Left ventricle myocardium inferior (tissue), 1 donor: ENCODE data around the gene PGBD5. TPM values are rescaled to one million over a fixed set of nuclear protein-coding genes. Genes with fewer than 3 reads are reported as not detected.

Experiments
- DNase-seq: peaks from one replicate; pipeline ENCODE4 v3.0.0-alpha.2; 2020
- H3K27ac ChIP-seq: fragments of 200-600 bp; replicated peaks from 2 replicates; pipeline ENCODE4 v1.8.0; 2021
- H3K27me3 ChIP-seq: fragments of 200-600 bp; 2 replicates; pipeline ENCODE4 v1.8.0; 2021; ENCODE audit warnings: low read depth
- H3K36me3 ChIP-seq: fragments of 200-600 bp; 2 replicates; pipeline ENCODE4 v1.8.0; 2021
- H3K4me1 ChIP-seq: fragments of 200-600 bp; 2 replicates; pipeline ENCODE4 v1.8.0; 2021
- H3K4me3 ChIP-seq: fragments of 200-600 bp; 2 replicates; pipeline ENCODE4 v1.8.0; 2021; ENCODE audit warnings: mild to moderate bottlenecking, moderate library complexity
- H3K9me3 ChIP-seq: fragments of 200-600 bp; replicated peaks from 2 replicates; pipeline ENCODE4 v1.8.0; 2021
- intact Hi-C: fragments of 100-400 bp; cut with micrococcal nuclease; formaldehyde crosslinking; loops from one replicate; pipeline ENCODE4 v1.11.0; 2022
- total RNA-seq: library from RNA; stranded (reverse); fragmentation: NEBNext Ultra II Directional; extraction: Animal tissue kit (Norgen Biotek cat#: 25700); gene quantifications from one replicate; pipeline ENCODE4 v1.2.1, GENCODE V29; 2021
- TF ChIP-seq, protein P1 (sequence below): fragments of 200-600 bp; IDR thresholded peaks from 2 replicates; pipeline ENCODE4 v1.8.0; 2021; ENCODE audit warnings: antibody characterized with exemption, mild to moderate bottlenecking, borderline replicate concordance
- donor health status: DM: no; HTN: yes; CAD: no; lungs with severe emphysema.

PGBD5 gene
- total RNA-seq, 1 donor from 2014 or later = 10.6 TPM

DNA sequence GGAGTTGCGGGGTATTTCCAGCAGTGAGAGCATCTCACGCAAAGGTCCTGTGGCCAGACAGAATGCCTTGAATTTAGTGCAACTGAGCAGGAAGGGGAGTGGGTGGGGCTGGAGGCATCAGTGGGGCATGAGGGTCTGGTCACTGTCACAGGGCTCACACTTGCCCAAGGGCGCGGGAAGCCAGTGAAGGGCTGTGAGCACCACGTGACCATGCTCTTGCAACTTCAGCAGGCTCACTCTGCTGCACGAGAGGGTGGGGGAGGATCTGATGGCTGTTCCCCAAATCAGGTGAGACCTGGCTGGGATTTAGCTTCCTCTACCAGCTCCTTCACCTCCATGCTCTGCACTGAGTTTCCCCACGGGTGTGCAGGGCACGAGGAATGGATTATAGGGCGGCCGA, 64.2 kb downstream of the PGBD5 start:
- no peaks in the 10 kb centered on the region for H3K9me3 ChIP-seq
- H3K4me1 ChIP-seq = no peaks in the 10 kb centered on the region
- no peak overlapping the region for H3K4me3 ChIP-seq
- H3K36me3 ChIP-seq = no peaks in the 10 kb centered on the region
- no peaks in the 10 kb centered on the region for H3K27me3 ChIP-seq
- no peak for DNase-seq
- H3K27ac ChIP-seq = no peak overlapping the region
- intact Hi-C loops = no loop called here
- TF ChIP-seq, protein P1, sequence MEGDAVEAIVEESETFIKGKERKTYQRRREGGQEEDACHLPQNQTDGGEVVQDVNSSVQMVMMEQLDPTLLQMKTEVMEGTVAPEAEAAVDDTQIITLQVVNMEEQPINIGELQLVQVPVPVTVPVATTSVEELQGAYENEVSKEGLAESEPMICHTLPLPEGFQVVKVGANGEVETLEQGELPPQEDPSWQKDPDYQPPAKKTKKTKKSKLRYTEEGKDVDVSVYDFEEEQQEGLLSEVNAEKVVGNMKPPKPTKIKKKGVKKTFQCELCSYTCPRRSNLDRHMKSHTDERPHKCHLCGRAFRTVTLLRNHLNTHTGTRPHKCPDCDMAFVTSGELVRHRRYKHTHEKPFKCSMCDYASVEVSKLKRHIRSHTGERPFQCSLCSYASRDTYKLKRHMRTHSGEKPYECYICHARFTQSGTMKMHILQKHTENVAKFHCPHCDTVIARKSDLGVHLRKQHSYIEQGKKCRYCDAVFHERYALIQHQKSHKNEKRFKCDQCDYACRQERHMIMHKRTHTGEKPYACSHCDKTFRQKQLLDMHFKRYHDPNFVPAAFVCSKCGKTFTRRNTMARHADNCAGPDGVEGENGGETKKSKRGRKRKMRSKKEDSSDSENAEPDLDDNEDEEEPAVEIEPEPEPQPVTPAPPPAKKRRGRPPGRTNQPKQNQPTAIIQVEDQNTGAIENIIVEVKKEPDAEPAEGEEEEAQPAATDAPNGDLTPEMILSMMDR = no peak

DNA sequence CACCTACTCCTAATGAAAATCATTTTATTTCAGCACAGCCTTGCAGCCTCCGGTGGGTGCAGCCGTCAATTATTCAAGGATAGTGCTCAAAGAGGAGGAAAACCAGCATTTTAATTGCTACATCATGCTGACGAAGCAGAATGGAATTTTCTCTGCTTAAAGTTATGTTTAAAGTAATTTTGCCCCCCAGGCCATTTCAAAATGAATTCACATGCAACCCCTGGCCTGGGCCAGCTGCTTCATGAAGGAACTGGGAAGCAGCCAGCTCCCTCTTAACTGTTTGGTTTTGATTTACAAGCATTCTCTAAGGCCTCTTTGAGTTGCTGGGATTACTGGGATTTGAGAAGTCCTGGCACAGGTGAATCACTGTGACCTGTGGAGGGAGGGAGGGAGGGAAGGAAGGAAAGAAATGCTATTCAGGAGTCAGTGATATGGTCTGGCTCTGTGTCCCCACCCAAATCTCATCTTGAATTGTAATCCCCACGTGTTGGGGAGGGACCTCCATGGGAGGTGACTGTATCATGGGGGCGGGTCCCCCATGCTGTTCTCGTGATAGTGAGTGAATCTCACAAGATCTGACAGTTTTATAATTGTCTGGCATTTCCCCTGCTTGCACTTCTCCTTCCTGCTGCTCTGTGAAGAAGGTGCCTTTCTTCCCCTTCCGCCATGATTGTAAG, 66.0 kb downstream of the PGBD5 start:
- TF ChIP-seq, protein P1 = no peak
- DNase-seq = no peak
- Histone ChIP-seq H3K27me3 (no peaks in the 10 kb centered on the region), H3K36me3 (no peaks in the 10 kb centered on the region), H3K4me3 (no peak overlapping the region), H3K27ac (no peak overlapping the region), H3K9me3 (no peaks in the 10 kb centered on the region), H3K4me1 (no peaks in the 10 kb centered on the region)
- intact Hi-C loops = no loop called here

DNA sequence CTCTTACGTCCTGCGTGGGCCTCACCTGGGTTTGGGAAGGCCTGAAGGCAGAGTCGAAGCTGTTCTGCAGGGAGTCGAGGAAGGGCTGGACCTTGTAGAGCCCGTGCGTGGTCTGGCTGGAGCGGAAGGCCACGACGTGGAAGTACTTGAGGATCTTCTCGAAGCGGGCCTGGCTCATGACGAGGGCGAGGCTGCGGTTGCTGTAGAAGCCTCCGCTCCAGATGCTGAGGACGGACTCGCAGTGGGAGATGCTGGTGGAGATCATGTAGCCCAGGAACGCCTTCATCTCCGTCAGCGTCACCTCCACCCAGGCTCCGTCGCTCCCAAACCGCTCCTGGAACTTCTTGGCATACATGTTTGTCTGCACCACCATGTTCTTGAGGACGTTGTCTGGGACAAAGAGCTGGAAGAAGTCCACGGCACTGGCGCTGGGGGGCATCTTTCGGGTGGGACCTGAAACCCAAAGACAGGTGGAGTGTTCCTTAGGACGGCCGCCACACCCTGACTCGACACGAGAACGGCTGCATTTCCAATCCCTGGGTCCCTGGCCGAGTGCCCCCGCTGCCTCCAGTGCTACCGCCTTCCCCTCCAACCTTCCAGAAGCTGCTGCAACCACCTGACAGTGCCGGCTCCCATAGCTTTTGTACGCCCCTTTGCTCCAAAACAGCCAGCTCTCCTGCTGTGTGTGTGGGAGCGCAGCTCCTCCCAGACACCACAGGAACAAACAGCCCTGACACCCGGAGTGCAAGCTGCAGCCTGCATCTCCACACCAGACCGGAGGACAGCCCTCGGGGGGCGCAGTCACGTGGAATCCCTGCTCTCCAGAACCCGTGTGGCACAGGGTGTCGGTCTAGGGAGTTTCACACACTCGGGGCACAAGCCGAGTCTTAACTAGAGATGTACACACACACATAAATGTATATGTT, 69.0 kb downstream of the PGBD5 start:
- Histone ChIP-seq H3K4me3 (no peak overlapping the region), H3K27me3 (no peaks in the 10 kb centered on the region), H3K4me1 (no peaks in the 10 kb centered on the region), H3K27ac (no peak overlapping the region), H3K9me3 (no peaks in the 10 kb centered on the region), H3K36me3 (no peaks in the 10 kb centered on the region)
- TF ChIP-seq, protein P1 = no peak
- intact Hi-C loops = no loop called here
- DNase-seq = no peak

DNA sequence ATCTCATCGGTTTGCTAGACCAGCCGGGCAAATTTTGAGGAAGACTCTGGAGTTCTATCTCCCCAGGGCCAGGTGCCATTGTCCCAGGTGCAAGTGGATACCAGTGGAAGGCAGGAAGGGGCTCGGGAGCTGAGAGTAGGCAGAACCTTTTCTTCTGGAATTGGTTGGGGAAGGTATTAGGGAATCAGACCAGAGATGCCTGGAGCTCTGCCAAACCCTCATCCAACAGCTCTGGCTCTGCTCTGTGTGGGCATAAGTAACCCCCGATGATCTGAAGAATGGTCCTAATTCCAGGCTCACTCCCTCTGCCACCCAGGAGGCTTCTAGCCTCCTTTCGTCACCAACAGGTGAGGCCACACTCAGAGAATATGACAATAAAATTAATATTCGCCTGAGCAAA, 69.9 kb downstream of the PGBD5 start:
- no peak overlapping the region for H3K4me3 ChIP-seq
- H3K4me1 ChIP-seq = no peaks in the 10 kb centered on the region
- no peaks in the 10 kb centered on the region for H3K36me3 ChIP-seq
- H3K9me3 ChIP-seq = no peaks in the 10 kb centered on the region
- no peak for DNase-seq
- intact Hi-C loops = no loop called here
- TF ChIP-seq, protein P1 = no peak
- no peak overlapping the region for H3K27ac ChIP-seq
- no peaks in the 10 kb centered on the region for H3K27me3 ChIP-seq

DNA sequence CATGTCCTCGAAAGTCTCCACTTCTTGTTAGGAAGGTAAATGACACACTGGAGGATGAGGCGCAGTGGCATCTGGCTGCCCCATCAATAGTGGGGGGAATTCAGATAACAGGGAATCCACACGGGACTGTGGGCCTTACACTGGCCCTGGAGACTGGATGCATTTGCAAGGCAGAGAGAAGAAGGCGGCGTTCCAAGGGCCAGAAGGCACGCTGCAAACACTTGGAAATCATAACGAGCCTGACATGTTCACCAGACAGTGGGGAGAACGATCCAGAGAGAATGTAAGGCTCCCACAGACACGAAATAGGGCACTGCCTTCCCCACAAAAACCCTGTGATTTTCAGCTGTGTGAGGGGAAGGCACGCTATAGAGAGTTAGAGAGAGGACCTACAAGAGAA, 70.5 kb downstream of the PGBD5 start:
- H3K27me3 ChIP-seq = no peaks in the 10 kb centered on the region
- no peak overlapping the region for H3K4me3 ChIP-seq
- no peak overlapping the region for H3K27ac ChIP-seq
- no peaks in the 10 kb centered on the region for H3K36me3 ChIP-seq
- TF ChIP-seq, protein P1 = no peak
- no peak for DNase-seq
- intact Hi-C loops = no loop called here
- H3K9me3 ChIP-seq = no peaks in the 10 kb centered on the region
- H3K4me1 ChIP-seq = no peaks in the 10 kb centered on the region
